NCI-H128 (cell line): ENCODE results near the gene RERGL.
"Not testable (repeated sequence)": the region's sequence is repeated elsewhere in the genome, so short reads cannot be mapped to it uniquely, and the experiment has no call there.

ENCODE experiments used
- DNase-seq: peaks from one replicate; lab custom pipeline; 2025; ENCODE audit not compliant: unreplicated experiment; lab: John Stamatoyannopoulos, UW

Gene RERGL, protein sequence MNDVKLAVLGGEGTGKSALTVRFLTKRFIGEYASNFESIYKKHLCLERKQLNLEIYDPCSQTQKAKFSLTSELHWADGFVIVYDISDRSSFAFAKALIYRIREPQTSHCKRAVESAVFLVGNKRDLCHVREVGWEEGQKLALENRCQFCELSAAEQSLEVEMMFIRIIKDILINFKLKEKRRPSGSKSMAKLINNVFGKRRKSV

DNA sequence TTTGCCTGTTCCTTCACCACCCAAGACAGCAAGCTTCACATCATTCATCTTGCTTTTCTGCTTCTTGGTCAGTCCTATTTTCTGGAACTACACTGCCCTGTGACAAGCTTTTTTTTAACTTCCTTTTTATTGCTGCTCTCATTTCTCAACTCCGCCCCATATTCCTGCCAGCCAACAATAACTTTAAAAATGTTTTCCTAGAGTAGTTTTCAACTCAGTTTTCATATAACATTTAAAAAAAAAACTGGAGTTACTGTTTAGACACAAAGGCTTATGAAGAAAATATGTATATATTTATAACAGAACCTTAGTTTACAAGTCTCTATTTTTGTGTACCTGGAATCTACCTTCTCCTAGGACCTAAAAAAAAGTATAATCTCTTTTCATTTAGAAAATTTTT is at the start of gene RERGL:
Gene RERGL (minus strand): TSS at position 101 of the 400 bp plus-strand sequence. CDS start 53 bp downstream, at position 48.
- no peak for DNase-seq

DNA sequence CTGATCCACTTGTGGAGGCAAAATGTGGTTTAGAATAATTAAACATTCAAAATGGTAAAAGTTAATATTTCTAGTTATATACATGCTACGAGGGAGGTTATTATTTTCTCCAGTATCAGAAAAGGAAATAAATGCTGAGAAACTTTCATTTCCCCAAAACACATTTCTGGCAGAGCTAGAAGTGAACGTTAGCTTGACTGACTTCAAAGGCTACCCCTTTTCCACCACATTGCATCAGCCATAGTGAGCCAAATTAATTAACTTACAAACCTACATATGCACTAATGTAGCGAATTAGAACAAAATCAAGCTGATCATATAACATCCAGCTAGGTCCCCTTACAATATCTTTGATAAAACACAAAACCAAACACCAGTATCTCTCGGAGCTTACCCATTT is 49.3 kb upstream of the RERGL start:
- no peak for DNase-seq

DNA sequence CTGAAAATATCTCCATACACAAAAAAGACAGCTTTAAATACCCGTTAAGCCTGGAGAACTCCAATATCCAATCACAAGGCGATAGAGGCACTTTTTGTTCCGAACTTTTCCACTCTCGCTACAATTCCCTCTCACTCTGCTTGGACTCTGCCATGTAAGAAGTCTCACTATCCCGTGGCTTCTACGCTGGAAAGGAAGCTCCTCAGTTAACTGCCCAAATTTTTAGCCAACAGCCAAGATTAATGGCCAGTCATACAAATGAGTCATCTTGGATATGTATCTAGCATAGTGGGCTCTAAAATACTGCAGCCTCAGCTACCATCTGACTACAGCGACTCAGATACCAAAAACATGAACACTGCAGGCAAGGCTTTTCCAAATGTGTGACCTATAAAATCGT is 45.5 kb upstream of the RERGL start:
- no peak for DNase-seq

DNA sequence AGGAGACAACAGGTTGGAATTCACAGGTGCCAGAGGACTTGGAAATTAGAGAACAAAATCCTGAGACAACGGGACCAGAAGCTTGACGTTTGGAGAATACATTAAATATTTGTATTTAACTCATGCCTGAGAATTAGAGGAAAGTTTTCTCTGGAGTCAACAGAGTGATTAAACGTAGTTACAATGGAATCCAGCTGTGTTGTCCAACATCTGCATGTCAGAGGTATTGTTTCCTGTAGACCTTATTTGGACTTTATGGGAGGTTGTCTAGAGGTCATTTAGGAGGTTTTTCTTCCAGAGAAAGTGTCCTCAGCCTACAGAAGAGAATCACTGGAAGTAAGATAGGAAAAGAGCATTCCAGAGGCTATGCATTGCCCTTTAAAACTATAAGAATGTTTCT is 45.1 kb upstream of the RERGL start:
- DNase-seq, result no peak

DNA sequence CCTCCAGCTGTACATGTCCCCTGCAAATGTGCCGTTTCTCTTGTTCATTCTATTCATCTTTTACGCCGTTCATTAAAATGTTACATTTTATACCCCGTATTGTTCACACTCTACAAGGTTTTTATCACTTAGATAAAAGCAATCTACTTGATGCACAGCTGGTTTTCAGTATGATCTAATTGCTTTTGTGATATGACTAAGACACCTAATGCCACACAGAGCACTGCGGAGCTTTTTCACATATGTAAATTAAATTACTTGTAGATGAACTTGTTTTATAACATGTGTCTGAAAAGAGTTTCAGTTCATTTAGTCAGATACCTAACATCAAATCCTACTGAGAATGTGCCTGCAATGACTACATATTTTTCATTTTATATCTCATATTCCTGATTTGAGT is 40.9 kb upstream of the RERGL start:
- DNase-seq, result no peak

DNA sequence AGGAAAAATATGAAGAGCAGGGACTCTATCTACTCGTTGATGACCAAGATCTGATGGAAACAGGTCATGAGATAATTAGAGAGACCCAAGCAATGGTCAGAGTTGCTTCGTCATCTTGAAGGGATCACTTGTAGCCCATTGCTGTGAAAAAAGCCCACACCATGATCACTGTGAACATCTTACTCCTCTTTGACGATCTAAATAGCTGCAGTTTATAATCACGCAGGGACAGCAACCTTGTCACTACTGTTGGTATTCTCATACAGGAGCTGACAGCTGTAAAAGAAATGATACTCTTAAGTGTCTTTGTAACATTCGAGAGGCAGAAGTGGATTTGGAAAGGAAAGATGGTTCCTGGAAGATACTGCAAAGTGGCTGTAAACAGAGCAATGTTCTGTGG is 33.7 kb upstream of the RERGL start:
- DNase-seq, result no peak

DNA sequence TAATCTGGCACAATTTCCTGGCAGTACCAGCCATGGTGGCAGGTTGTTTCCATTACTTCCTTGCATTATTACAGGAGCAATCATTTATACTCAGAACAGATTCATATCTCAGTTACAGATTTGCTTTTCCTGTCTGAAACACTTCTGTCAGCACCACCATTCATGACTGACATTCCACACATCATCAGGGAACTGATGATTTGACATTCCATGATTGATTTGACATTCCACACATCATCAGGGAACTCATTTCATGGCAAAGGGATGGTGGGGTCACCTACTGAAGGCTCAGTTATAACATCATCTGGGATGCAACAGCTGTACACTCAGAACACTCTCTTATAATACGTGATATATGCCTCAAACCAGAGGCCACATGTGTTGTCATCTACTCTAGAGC is 30.9 kb upstream of the RERGL start:
- no peak for DNase-seq

DNA sequence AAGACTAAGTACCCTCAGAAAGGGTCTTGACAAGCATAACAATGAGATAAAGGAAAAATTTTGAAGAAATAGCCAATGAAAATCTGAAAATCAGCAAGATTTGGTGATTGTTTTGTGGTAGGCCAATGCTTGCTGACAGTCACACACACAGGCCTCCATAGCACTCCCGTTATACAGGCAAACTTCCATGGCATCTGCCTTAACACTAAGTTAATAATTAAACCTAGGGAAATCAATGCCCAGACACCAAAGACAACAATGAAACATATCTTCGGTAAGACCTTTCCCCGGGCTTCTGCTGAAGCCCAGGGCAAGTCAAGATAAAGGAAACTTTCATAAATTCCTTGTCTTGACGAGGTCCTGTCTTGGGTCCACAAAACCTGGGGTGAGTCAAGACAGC is 18.6 kb upstream of the RERGL start:
- DNase-seq, result no peak

DNA sequence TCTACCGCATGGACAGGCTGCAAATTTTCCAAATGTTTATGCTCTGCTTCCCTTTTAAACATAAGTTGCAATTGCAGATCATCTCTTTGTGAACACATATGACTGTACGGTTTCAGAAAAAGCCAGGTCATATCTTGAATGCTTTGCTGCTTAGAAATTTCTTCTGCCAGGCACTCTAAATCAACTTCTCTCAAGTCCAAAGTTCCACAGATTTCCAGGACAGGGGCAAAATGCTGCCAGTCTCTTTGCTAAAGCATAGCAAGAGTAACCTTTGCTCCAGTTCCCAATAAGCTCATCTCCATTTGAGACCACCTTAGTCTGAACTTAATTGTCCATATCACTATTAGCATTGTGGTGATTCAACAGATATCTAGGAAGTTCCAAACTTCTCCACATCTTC is 13.6 kb upstream of the RERGL start:
- no peak for DNase-seq

DNA sequence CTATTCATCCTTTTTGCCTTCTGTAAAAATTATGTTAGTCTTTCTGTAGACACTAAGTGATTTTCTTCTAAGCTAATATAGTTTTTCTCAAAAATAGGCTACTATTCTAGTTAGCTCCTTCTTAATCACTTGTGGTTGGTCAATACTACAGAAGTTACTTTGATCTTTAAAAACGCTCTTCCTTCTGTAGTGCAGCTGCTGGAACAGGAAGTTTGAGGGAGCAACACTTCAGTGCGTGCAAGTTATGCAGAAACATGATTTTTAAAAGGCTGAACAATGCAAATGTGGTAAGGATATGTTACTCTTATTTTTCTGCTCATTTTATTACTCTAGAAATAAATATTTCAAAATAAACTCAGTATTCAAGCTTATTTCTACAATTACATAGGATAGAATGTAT is 11.1 kb upstream of the RERGL start:
- DNase-seq, result no peak

DNA sequence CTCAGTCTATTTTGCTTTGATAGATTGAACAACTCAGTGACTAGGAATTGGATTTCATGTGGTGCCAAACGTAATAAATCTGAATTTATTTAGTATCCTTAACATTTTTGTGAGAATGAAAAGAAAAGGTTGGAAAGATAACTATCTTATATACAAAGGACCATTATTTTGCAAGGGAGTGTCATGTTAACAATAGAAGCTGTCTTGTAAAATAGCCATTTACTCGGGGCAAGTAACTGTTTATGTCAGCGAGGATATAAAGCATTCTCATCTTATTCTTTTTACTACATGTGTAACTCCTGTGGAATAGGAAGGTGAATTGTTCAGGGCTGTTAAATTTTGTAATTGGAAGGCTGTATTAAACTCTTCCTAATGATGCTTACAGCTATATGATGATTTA is 5.9 kb downstream of the RERGL start:
- no peak for DNase-seq

DNA sequence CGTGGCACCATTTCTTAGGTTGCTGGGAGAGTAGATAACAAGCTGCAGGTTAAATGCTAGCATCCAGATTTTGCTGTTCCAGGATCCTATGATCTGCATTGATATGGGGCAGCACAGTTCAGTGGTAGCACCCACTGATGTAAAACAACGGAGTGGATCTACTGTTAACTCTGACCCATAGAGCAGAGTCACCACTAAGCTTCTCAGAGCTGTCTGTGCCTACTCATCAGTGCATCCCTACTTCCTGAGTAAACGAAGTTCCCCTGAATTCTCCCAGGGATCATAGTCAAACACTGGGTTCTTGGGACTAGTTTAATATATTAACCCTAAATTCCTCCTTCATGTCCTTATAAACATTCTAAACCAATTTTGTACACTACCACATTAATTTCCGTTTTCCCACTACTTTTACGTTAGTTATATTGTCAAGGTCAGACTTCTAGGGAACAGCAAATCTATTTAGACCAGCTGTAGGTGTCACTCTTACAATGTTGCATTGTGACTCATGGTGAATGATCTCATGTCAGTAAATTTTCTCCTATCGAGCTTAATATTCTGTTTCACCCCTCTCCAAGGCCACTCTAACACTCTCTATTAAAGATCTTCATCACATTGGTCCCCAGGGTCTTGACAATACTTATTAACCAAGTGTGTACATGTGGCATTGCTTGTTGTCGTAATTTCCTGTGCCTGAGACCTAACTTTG is 10.3 kb downstream of the RERGL start:
- no peak for DNase-seq

DNA sequence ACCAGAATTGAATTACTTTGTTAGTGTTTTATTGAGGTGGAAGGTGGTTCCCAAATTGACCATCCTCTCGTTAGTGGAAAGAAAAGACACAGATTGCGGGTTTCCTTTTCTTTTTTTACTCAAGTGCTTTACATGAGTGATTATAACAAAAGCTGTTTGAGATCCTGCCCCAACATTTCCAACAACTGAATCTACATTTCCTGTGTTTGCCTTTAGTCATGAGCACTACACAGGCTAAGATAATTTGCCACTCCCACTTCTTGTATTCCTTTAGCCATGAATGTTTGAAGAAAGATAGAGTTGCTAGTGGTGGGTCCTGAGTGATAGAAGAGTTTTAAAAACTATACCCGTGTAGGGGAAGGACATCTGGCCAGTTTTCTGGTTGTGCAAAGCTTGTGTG is 16.0 kb downstream of the RERGL start:
- DNase-seq, result no peak

DNA sequence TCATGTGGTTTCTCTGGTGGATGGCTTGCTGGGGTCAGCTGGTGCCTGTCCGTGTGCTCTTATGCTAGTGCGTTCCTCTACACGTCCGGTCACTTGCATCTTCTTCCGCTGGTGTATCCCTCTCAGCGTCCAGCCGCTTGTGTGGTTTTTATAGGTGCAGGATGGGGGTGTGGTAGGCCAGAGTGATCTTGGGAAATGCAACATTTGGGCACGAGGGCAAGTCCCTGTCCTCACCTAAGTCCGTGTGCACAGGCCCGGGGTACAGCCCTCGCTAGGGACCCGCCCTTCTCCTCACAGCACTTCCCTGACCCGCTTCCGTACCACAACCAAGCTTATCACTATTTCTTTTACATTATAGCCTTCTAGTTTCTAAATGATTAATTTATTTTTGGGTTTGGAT is 17.3 kb downstream of the RERGL start:
- no peak for DNase-seq

DNA sequence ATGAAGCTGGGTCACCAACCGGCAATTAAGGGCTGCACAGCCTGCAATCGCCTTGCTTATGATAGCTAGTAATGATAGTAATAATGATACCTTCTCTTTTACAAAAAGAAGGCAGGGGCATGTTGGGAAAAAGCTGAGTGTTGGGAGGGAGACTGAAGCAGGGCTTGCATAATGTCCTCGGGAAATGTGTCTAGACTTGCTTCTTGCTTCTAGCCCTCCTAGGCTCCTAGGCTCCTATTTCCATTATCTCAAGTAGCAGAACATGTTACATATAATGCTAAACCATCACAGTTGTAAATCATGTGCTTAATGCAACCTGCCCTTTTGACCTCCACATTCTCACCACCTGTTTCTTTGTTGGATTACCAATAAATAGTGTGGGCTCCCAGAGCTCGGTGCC is 18.7 kb downstream of the RERGL start:
- no peak for DNase-seq

DNA sequence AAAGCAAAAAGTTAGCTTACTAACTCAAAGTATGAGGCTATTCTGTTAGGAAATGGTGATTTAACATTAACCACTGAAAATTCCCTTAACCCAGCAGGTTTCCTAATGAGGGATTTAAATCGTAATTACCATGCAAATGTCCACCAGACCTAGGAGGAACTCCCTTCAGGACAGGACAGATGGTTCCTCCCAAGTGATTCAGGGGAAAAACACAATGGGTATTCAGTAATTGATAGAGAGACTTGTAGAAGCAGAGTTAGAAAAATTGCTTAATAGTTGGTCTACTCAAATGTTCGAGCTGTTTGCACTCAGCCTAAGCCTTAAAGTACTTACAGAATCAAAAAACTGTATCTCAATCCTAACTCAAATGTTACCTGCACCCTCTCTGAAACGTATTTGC is 21.6 kb downstream of the RERGL start:
- DNase-seq, result no peak

DNA sequence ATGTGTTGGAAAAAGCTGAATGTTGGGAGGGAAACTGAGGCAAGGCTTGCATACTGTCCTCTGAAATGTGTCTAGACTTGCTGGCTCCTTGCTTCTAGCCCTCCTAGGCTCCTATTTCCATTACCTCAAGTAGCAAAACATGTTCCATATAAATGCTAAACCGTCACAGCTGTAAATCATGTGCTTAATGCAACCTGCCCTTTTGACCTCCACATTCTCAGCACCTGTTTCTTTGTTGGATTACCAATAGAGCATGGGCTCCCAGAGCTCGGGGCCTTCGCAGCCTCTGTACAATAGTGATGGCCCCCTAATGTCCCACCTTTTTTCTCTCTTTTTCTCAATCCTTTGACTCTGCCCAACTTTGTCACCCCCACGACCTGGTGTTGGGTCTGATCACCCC is 23.3 kb downstream of the RERGL start:
- DNase-seq, result no peak

DNA sequence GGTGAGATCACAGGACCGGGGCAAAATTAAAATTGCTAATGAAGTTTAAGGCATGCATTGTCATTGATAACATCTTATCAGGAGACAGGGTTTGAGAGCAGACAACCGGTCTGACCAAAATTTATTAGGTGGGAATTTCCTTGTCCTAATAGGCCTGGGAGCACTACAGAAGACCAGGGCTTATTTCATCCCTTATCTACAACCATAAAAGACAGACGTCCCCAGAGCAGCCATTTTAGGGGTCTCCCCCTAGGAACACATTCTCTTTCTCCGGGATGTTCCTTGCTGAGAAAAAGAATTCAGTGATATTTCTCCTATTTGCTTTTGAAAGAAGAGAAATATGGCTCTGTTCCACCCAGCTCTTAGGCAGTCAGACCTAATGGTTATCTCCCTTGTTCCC is 27.1 kb downstream of the RERGL start:
- DNase-seq, result not testable (repeated sequence)

DNA sequence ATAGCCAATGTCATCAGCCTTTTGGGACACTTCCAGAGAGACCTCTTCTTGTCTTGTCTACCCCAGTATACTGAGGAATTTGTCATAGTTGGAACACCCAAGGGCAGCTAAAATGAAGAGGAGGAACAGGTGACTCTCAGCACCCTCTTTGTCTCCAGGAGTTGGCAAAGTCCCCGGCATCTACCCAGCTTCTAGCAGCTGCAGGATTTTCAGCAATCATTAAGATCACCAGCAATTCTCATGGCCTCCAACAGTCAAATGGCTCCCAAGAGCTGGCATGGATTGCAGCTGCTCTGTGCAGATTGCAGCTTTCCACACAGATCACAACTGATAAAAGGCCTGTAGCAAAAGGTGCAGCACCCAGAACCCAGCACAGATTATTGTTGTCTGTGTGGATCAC is 32.9 kb downstream of the RERGL start:
- DNase-seq, result no peak

DNA sequence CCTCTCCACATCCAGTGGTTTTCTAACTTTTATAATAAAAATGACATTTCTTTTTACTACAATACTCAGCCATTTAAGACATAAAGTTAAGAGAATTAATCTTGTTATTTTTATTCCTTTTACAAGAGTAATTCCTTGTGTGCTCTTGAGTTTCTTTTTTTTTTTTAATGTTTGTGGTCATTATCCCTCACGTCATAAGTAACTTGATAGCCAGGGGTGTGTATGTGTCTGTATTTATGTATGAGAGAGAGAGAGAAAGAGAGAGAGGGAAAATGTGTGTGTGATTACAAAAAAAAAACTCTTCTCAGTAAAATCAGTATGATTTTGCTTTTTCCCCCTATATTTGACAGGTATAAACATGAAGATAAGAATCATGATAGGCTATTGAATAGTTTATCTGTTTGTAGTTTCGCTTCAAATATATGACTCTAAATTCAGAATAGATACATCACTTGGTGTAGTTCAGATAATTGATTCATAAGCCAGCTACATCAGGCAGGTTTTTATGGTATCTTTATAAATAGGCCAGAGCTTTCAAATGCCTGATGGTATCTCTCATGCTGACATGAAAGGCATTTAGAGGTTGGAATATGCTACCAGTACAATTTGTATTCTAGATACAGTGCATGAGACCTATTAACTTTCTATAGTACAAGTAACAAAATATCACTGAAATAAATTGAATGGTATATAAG is 34.9 kb downstream of the RERGL start:
- no peak for DNase-seq

DNA sequence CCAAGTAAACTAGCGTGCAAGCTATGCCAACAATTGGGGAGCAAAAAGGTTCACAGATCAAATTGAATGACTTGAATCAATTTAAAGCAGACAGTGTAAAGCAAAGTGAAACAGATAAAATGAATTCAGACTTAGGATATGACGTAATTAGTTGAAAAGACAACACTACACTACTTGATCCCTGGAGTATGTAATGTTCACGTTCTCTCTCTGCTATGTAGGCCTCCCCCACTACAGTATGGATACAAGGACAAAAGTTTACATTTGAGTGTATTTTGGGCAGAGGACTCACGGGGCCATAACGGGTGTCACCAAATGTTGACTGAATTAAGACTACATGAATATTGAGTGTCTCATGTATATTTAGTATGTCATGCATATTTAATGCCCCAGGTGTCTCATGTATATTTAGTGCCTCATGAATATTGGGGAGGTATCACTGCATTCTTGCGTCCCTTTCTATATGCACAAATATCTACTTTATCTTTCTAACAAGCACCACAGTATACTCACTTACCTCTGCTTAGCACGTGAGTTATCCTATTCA is 44.5 kb downstream of the RERGL start:
- DNase-seq, result no peak

DNA sequence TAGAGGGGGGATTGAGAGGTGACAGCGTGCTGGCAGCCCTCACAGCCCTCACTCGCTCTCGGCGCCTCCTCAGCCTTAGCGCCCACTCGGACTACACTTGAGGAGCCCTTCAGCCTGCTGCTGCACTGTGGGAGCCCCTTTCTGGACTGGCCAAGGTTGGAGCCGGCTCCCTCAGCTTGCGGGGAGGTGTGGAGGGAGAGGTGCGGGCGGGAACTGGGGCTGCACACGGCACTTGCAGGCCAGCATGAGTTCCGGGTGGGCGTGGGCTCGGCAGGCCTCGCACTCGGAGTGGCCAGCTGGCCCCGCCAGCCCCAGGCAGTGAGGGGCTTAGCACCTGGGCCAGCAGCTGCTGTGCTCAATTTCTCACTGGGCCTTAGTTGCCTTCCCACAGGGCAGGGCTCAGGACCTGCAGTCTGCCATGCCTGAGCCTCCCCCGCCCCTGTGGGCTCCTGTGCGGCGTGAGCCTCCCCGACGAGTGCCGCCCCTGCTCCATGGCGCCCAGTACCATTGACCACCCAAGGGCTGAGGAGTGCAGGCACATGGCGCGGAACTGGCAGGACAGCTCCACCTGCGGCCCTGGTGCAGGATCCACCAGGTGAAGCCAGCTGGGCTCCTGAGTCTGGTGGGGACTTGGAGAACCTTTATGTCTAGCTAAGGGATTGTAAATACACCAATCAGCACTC is 49.8 kb downstream of the RERGL start:
- not testable (repeated sequence) for DNase-seq
